GM21619 (cell line): ENCODE measurements around the gene B3GALNT1.

Experiments used
- ATAC-seq: cut with Tn5 transposase; IDR thresholded peaks from one replicate; pipeline ENCODE4 v1.9.1; 2021; ENCODE audit not compliant: unreplicated experiment

The B3GALNT1 gene

GRCh38 chr3:161081633-161082032 lies 23.5 kb downstream of the B3GALNT1 start:
- peak; percentile 91 for ATAC-seq

GRCh38 chr3:161073181-161073580 lies 32.0 kb downstream of the B3GALNT1 start:
- no peak for ATAC-seq

- ATAC-seq, result no peak
Measured at GRCh38 chr3:161072751-161073150, 32.4 kb downstream of the B3GALNT1 start.

GRCh38 chr3:161072211-161072621 lies 32.9 kb downstream of the B3GALNT1 start:
- ATAC-seq, result no peak

- no peak for ATAC-seq
Measured at GRCh38 chr3:161070980-161071663, 34.0 kb downstream of the B3GALNT1 start.

GRCh38 chr3:161070252-161070930 lies 34.8 kb downstream of the B3GALNT1 start:
- ATAC-seq, result no peak

GRCh38 chr3:161069511-161070251 lies 35.5 kb downstream of the B3GALNT1 start:
- ATAC-seq, result peak; percentile 96

GRCh38 chr3:161067335-161067734 lies 37.8 kb downstream of the B3GALNT1 start:
- peak; percentile 25 for ATAC-seq

- ATAC-seq, result no peak
Measured at GRCh38 chr3:161066930-161067329, 38.2 kb downstream of the B3GALNT1 start.

- ATAC-seq, result no peak
Measured at GRCh38 chr3:161064413-161064812, 40.7 kb downstream of the B3GALNT1 start.

- no peak for ATAC-seq
Measured at GRCh38 chr3:161054860-161055604, 50.1 kb downstream of the B3GALNT1 start.

GRCh38 chr3:161051856-161052255 lies 53.3 kb downstream of the B3GALNT1 start:
- no peak for ATAC-seq

GRCh38 chr3:161050935-161051334 lies 54.2 kb downstream of the B3GALNT1 start:
- ATAC-seq, result peak; percentile 67

- ATAC-seq, result no peak
Measured at GRCh38 chr3:161049683-161050248, 55.4 kb downstream of the B3GALNT1 start.

- peak; percentile 84 for ATAC-seq
Measured at GRCh38 chr3:161043336-161044035, 61.7 kb downstream of the B3GALNT1 start.

- peak; percentile 47 for ATAC-seq
Measured at GRCh38 chr3:161042023-161042501, 63.1 kb downstream of the B3GALNT1 start.

GRCh38 chr3:161038725-161039124 lies 66.4 kb downstream of the B3GALNT1 start:
- no peak for ATAC-seq

GRCh38 chr3:161035711-161036110 lies 69.4 kb downstream of the B3GALNT1 start:
- no peak for ATAC-seq

GRCh38 chr3:161034913-161035550 lies 70.1 kb downstream of the B3GALNT1 start:
- peak; percentile 89 for ATAC-seq
